ENCODE results near the gene ZNF277.

Gene ZNF277

DNA sequence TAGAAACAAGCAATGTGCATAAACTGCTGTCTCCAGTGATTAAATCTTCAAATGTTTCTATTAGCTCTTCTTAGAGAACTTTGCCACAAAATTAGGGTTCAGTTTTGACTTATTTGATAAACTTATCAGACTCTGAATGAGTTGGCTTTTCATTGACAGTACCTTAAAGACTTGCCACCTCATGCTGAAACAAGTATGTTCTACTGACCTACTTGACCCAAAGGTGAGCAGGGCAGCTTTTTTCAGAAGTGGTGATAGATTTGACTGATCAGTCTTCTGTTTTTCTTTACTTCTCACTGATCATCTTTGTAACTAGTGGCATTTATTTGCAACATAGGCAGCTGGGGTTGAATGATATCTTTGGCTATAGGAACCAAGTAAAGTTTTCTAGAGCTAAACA is 7.8 kb downstream of the ZNF277 start:
- Histone ChIP-seq H3K27ac (ENCODE audit: low read depth, low read length) (no peak overlapping the region), H3K36me3 (ENCODE audit: control insufficient read depth, insufficient read depth, low read length) (no peaks in the 10 kb centered on the region), H3K9me3 (ENCODE audit: control insufficient read depth, insufficient read depth, low read depth, low read length) (no peaks in the 10 kb centered on the region), H3K4me1 (ENCODE audit: control insufficient read depth, insufficient read depth, low read length) (peaks cover 20% of the 10 kb centered on the region), H3K4me3 (ENCODE audit: low read depth, low read length) (no peak overlapping the region), H3K9ac (ENCODE audit: low read length) (no peak overlapping the region), H3K27me3 (ENCODE audit: control insufficient read depth, insufficient read depth, low read length) (no peaks in the 10 kb centered on the region)

DNA sequence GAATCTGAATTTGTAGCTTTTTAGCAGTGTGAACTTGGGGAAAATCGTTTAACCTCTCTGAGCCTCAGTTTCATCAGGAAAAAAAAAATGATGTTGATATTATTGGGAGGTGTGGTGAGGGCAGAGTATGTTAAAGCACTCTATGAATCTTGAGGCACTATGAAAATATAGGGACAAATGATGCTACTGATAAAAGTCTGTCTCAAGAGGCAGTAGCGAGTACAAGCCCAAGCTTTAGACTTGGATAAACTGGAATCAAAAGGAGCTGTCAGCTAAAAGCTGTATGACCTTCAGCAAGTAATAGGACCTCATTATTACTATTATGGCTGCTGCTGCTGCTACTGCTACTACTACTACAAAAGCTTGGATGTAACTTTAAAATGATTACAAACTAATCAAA is 8.4 kb downstream of the ZNF277 start:
- Histone ChIP-seq H3K9me3 (ENCODE audit: control insufficient read depth, insufficient read depth, low read depth, low read length) (no peaks in the 10 kb centered on the region), H3K36me3 (ENCODE audit: control insufficient read depth, insufficient read depth, low read length) (no peaks in the 10 kb centered on the region)

DNA sequence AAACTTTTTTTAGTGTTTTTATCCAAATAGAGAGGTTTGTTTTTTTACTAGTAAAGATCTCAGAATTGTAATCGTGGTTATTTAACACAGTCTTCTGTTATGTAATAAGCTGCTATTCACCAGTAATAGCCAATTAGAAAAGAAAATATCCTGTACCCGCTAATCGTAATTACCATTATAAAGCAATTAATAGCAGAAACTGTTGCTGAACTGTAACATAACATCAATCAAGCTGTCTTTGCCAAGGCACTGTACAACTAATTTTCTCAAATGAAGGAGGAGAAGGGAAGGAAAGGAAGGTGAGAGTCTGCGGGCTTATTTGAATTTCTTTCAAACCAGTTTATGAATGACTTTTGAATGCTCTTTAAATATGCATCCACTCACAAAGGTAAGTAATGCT is 9.3 kb downstream of the ZNF277 start:
- Histone ChIP-seq H3K9me3 (ENCODE audit: control insufficient read depth, insufficient read depth, low read depth, low read length) (no peaks in the 10 kb centered on the region), H3K27me3 (ENCODE audit: control insufficient read depth, insufficient read depth, low read length) (no peaks in the 10 kb centered on the region), H3K4me3 (ENCODE audit: low read depth, low read length) (no peak overlapping the region), H3K27ac (ENCODE audit: low read depth, low read length) (0 out of 2 replicates have a peak overlapping the region, but pooled peaks have one; percentile 34), H3K4me1 (ENCODE audit: control insufficient read depth, insufficient read depth, low read length) (peaks cover 20% of the 10 kb centered on the region), H3K36me3 (ENCODE audit: control insufficient read depth, insufficient read depth, low read length) (no peaks in the 10 kb centered on the region), H3K9ac (ENCODE audit: low read length) (no peak overlapping the region)

More for the DNA sequence above, 8.4 kb downstream of the ZNF277 start:
- Histone ChIP-seq H3K4me3 (ENCODE audit: low read depth, low read length) (no peak overlapping the region), H3K9ac (ENCODE audit: low read length) (no peak overlapping the region), H3K4me1 (ENCODE audit: control insufficient read depth, insufficient read depth, low read length) (peaks cover 20% of the 10 kb centered on the region), H3K27me3 (ENCODE audit: control insufficient read depth, insufficient read depth, low read length) (no peaks in the 10 kb centered on the region), H3K27ac (ENCODE audit: low read depth, low read length) (peak overlapping the region; percentile 27; the same call in 1 of the 2 replicates)

DNA sequence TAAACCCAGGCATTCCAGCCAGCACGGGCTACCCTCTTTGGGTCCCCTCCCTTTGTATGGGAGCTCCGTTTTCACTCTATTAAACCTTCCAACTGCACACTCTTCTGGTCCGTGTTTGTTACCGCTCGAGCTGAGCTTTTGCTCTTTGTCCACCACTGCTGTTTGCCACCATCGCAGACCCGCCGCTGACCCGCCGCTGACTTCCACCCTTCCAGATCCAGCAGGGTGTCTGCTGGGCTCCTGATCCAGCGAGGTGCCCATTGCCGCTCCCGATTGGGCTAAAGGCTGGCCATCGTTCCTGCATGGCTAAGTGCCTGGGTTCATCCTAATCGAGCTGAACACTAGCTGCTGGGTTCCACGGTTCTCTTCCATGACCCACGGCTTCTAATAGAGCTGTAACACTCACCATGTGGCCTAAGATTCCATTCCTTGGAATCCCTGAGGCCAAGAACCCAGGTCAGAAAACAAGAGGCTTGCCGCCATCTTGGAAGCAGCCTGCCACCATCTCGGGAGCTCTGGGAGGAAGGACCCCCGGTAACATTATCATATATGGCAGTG is 14.5 kb downstream of the ZNF277 start:
- Histone ChIP-seq H3K4me3 (ENCODE audit: low read depth, low read length) (no peak overlapping the region), H3K27ac (ENCODE audit: low read depth, low read length) (no peak overlapping the region), H3K4me1 (ENCODE audit: control insufficient read depth, insufficient read depth, low read length) (peaks cover under 1% of the 10 kb centered on the region; the same call in 1 of the 2 replicates), H3K36me3 (ENCODE audit: control insufficient read depth, insufficient read depth, low read length) (no peaks in the 10 kb centered on the region), H3K9ac (ENCODE audit: low read length) (no peak overlapping the region), H3K9me3 (ENCODE audit: control insufficient read depth, insufficient read depth, low read depth, low read length) (no peaks in the 10 kb centered on the region), H3K27me3 (ENCODE audit: control insufficient read depth, insufficient read depth, low read length) (no peaks in the 10 kb centered on the region)

DNA sequence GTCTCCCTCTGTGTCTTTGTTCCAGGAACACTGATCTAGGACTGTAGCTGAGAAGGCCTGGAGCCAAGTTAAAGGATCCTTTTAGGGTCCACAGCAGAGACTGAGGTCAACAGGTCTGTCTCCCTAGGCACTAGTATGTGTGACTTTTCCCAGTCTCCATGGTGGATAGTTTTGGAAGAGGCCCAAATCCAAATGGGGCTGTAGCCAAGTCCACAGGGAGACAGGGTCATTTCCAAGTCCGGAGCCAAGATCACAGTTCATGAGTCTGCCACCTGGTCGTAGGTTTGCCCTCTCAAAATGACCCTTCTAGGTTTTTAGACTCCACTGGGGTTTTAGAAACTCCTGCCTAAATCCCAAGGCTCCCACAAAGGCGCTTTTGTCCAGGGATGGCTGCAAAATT is 16.8 kb downstream of the ZNF277 start:
- no peak overlapping the region for H3K9ac ChIP-seq (ENCODE audit: low read length)
- no peaks in the 10 kb centered on the region for H3K9me3 ChIP-seq (ENCODE audit: control insufficient read depth, insufficient read depth, low read depth, low read length)
- no peaks in the 10 kb centered on the region for H3K36me3 ChIP-seq (ENCODE audit: control insufficient read depth, insufficient read depth, low read length)
- no peak overlapping the region for H3K27ac ChIP-seq (ENCODE audit: low read depth, low read length)
- H3K27me3 ChIP-seq (ENCODE audit: control insufficient read depth, insufficient read depth, low read length), result no peaks in the 10 kb centered on the region
- H3K4me3 ChIP-seq (ENCODE audit: low read depth, low read length), result no peak overlapping the region
- peaks cover 14% of the 10 kb centered on the region for H3K4me1 ChIP-seq (ENCODE audit: control insufficient read depth, insufficient read depth, low read length)

DNA sequence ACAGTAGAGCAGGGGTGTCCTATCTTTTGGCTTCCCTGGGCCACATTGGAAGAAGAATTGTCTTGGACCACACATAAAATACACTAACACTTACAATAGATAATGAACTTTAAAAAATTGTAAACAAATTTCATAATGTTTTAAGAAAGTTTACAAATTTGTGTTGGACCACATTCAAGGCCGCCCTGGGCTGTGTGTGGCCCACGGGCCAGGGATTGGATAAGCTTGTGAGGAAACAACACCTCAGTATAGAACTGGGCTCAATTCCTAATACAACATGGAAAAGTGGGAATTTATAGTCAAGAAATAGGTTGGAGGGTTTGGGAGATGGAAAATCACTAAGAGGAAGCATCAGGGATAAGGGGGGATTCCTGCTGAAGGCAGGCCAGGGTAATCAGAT is 17.7 kb downstream of the ZNF277 start:
- Histone ChIP-seq H3K4me3 (ENCODE audit: low read depth, low read length) (no peak overlapping the region), H3K27me3 (ENCODE audit: control insufficient read depth, insufficient read depth, low read length) (no peaks in the 10 kb centered on the region), H3K4me1 (ENCODE audit: control insufficient read depth, insufficient read depth, low read length) (peaks cover 14% of the 10 kb centered on the region), H3K9me3 (ENCODE audit: control insufficient read depth, insufficient read depth, low read depth, low read length) (no peaks in the 10 kb centered on the region), H3K27ac (ENCODE audit: low read depth, low read length) (no peak overlapping the region), H3K36me3 (ENCODE audit: control insufficient read depth, insufficient read depth, low read length) (no peaks in the 10 kb centered on the region), H3K9ac (ENCODE audit: low read length) (no peak overlapping the region)

DNA sequence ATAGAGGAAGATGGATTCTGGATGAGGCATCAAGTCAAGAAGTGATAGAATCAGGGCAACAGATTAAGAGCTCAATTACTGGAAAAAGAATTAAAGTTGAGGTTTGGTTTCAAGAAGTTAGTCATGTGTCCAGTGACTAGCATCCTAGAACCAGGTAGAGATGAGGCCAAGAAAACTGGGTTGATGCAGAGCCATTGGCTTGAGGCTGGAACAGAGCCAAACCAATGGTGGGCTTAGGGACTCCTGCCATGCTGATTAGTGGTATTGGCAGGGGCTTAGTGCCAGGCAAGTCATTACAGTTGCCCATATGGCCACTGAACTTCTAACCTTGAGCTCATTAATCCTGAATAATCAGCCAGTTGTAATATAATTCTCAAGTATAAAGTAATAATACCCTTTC is 18.5 kb downstream of the ZNF277 start:
- no peaks in the 10 kb centered on the region for H3K36me3 ChIP-seq (ENCODE audit: control insufficient read depth, insufficient read depth, low read length)
- no peak overlapping the region for H3K4me3 ChIP-seq (ENCODE audit: low read depth, low read length)
- H3K27ac ChIP-seq (ENCODE audit: low read depth, low read length), result no peak overlapping the region
- no peak overlapping the region for H3K9ac ChIP-seq (ENCODE audit: low read length)
- no peaks in the 10 kb centered on the region for H3K9me3 ChIP-seq (ENCODE audit: control insufficient read depth, insufficient read depth, low read depth, low read length)
- peaks cover 14% of the 10 kb centered on the region for H3K4me1 ChIP-seq (ENCODE audit: control insufficient read depth, insufficient read depth, low read length)
- no peaks in the 10 kb centered on the region for H3K27me3 ChIP-seq (ENCODE audit: control insufficient read depth, insufficient read depth, low read length)

DNA sequence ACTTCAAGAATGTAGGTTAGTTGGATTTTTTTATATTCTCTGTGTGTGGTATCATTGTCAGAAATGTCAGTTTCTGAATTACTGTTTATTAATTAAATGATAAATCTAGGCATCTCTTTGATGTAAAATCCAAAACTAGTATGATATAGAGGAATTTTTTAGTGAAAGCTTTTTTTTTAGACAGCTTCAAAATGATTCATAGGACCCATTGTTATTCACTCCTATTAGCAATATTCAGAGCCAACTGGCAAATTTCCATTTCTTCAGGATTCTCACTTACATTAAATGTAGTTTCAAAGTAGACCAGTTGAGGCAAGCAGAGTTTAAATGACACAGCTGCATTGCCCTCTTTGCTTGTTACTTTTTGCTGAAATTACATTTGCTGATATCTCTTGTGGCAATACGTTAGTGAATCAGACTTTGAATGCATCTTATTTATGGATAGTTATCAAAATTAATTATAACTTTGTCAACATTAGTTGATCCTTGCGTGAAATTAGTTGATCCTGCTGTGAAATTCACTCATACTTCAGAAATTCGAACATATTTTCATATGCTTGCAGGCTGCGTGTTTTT is 20.3 kb downstream of the ZNF277 start:
- no peaks in the 10 kb centered on the region for H3K36me3 ChIP-seq (ENCODE audit: control insufficient read depth, insufficient read depth, low read length)
- no peak overlapping the region for H3K9ac ChIP-seq (ENCODE audit: low read length)
- no peaks in the 10 kb centered on the region for H3K27me3 ChIP-seq (ENCODE audit: control insufficient read depth, insufficient read depth, low read length)
- H3K27ac ChIP-seq (ENCODE audit: low read depth, low read length), result no peak overlapping the region
- H3K4me3 ChIP-seq (ENCODE audit: low read depth, low read length), result no peak overlapping the region
- H3K4me1 ChIP-seq (ENCODE audit: control insufficient read depth, insufficient read depth, low read length), result peaks cover 14% of the 10 kb centered on the region
- H3K9me3 ChIP-seq (ENCODE audit: control insufficient read depth, insufficient read depth, low read depth, low read length), result no peaks in the 10 kb centered on the region

DNA sequence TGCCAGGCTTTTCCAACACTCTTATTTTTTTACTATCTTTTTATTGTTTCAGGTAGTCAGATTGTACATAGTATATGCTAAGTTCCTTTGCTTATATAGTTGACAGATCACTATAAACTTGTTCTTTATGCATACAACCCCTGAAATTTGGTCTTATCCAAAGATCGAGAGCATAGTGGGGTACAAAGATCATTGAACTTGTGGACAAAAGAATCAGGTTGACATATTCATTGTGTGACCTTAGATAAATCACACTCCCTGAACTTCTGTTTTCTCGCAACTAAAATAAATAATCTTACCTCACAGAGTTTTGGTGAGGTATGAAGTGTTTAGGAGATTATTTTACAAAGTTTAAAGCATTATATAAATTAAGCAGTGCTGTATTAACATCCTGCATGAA is 22.1 kb downstream of the ZNF277 start:
- Histone ChIP-seq H3K4me1 (ENCODE audit: control insufficient read depth, insufficient read depth, low read length) (peaks cover 14% of the 10 kb centered on the region), H3K9ac (ENCODE audit: low read length) (no peak overlapping the region), H3K4me3 (ENCODE audit: low read depth, low read length) (no peak overlapping the region), H3K27ac (ENCODE audit: low read depth, low read length) (no peak overlapping the region), H3K9me3 (ENCODE audit: control insufficient read depth, insufficient read depth, low read depth, low read length) (no peaks in the 10 kb centered on the region), H3K27me3 (ENCODE audit: control insufficient read depth, insufficient read depth, low read length) (no peaks in the 10 kb centered on the region), H3K36me3 (ENCODE audit: control insufficient read depth, insufficient read depth, low read length) (no peaks in the 10 kb centered on the region)

DNA sequence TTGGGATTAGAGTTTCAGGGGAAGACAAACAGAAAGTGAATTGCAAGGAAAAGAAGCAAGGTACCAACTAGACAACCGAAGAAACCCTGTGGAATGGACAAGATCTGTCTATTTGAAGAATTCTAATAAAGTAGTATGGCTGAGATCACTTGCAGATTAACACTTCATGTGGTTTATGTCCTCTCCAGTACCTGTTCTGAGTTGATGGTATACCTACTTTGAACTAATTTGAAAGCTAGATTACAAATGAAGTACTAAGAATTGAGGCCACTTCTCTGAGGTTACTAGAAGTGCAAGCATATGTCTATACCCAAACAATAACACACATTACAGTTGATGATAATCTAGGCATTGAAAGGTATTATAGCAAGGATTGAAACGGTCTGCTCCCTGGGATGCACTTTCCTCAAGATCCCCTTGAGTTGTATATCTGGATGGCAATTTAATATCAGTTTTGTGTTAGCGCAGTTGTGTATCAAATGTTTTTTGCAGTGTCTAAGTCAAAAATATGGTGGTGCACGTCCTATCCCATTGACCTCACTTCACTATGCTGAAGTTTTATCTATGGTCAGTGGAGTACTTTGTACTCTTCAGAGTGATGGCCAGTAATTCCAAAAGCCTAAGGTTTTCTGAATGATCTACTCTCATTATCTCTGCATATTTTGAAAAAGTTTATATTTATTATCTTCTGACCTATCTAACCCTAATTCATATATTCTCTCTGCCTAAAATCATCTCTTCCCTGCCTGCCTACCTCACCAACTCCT is 25.9 kb downstream of the ZNF277 start:
- H3K36me3 ChIP-seq (ENCODE audit: control insufficient read depth, insufficient read depth, low read length), result no peaks in the 10 kb centered on the region
- no peak overlapping the region for H3K4me3 ChIP-seq (ENCODE audit: low read depth, low read length)
- peaks cover 4% of the 10 kb centered on the region; the same call in 1 of the 2 replicates for H3K9me3 ChIP-seq (ENCODE audit: control insufficient read depth, insufficient read depth, low read depth, low read length)
- H3K27ac ChIP-seq (ENCODE audit: low read depth, low read length), result no peak overlapping the region
- no peak overlapping the region for H3K9ac ChIP-seq (ENCODE audit: low read length)
- no peaks in the 10 kb centered on the region for H3K4me1 ChIP-seq (ENCODE audit: control insufficient read depth, insufficient read depth, low read length)
- H3K27me3 ChIP-seq (ENCODE audit: control insufficient read depth, insufficient read depth, low read length), result no peaks in the 10 kb centered on the region

DNA sequence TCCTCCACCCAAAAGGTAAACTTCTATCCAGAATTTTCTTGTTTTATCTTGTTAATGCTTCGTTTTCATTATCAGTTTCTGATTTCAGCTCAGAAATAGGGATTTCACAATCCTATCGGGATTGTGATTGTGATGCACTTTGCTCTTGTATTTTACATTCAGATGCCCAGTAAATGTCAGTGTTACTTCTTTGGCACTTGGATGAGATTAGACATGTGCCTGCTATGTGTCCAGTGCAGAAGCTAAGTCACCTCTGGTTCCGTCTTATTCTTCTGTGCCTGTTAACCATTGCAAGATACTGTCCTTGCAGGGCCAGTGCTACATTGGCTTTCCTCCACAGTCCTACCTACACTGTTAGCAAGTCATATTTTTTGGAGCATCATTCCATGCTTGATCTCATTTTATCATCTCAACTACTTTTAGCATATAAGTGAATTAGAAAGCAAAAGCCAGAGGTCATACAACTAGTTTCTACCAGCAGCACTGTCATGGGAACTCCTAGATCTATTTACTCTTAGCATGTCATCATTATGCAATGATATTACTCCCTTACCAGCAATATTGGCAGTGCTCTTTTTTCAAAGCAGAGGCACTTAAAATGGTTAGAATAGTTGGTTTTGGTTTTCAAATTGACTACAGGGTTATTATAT is 26.7 kb downstream of the ZNF277 start:
- Histone ChIP-seq H3K4me1 (ENCODE audit: control insufficient read depth, insufficient read depth, low read length) (no peaks in the 10 kb centered on the region), H3K27me3 (ENCODE audit: control insufficient read depth, insufficient read depth, low read length) (no peaks in the 10 kb centered on the region), H3K27ac (ENCODE audit: low read depth, low read length) (no peak overlapping the region), H3K36me3 (ENCODE audit: control insufficient read depth, insufficient read depth, low read length) (peaks cover 3% of the 10 kb centered on the region; the same call in 1 of the 2 replicates), H3K9ac (ENCODE audit: low read length) (no peak overlapping the region), H3K4me3 (ENCODE audit: low read depth, low read length) (no peak overlapping the region), H3K9me3 (ENCODE audit: control insufficient read depth, insufficient read depth, low read depth, low read length) (peaks cover 4% of the 10 kb centered on the region; the same call in 1 of the 2 replicates)

Measured in HUES6 (cell line).